Stimulated activated naive B cell treated with anti-CD40 and anti-IgM and Interleukin-4, amounts not matched to agents 10 μg/mL and 1 μg/mL and 100 μg/mL, for 72 hours (primary cell): ENCODE measurements around the gene CD1B.
"Not testable (repeated sequence)": the region's sequence is repeated elsewhere in the genome, so short reads cannot be mapped to it uniquely, and the experiment has no call there.

Source experiments
- ATAC-seq, 2 donors: fragments of 150-1000 bp; cut with Tn5 transposase; replicated peaks; 2 replicates each; pipeline ENCODE4 v1.10.0; 2021; ENCODE audit warnings: moderate library complexity in 1 of 2
- DNase-seq: peaks from one replicate; pipeline ENCODE4 v3.0.0; 2021
- H3K27ac Mint-ChIP-seq: one replicate; pipeline ENCODE4 v1.8.0; 2022; ENCODE audit warnings: mild to moderate bottlenecking, mixed read lengths
- H3K27me3 Mint-ChIP-seq, 2 donors: one replicate each; pipeline ENCODE4 v1.8.0; 2022; ENCODE audit warnings: mixed read lengths in 2 of 2
- H3K36me3 Mint-ChIP-seq, 2 donors: one replicate each; pipeline ENCODE4 v1.8.0; 2022; ENCODE audit warnings: mixed read lengths in 2 of 2, mild to moderate bottlenecking in 1 of 2
- H3K4me1 Mint-ChIP-seq, 2 donors: one replicate each; pipeline ENCODE4 v1.8.0; 2022; ENCODE audit warnings: mixed read lengths in 2 of 2, mild to moderate bottlenecking in 1 of 2
- H3K4me3 Mint-ChIP-seq, 2 donors: one replicate each; pipeline ENCODE4 v1.8.0; 2022; ENCODE audit warnings: mild to moderate bottlenecking in 2 of 2, mixed read lengths in 2 of 2, moderate library complexity in 1 of 2
- H3K9me3 Mint-ChIP-seq, 2 donors: one replicate each; pipeline ENCODE4 v1.8.0; 2022; ENCODE audit warnings: mixed read lengths in 2 of 2, mild to moderate bottlenecking in 1 of 2

The CD1B gene

GRCh38 chr1:158290321-158290844, 40.9 kb downstream of the CD1B start:
- H3K27me3 Mint-ChIP-seq = no peaks in the 10 kb centered on the region
- no peak for DNase-seq
- H3K4me1 Mint-ChIP-seq = peaks cover 24 to 27% of the 10 kb centered on the region in 2 donors
- no peaks in the 10 kb centered on the region for H3K9me3 Mint-ChIP-seq
- no peak for ATAC-seq
- H3K36me3 Mint-ChIP-seq = peaks cover 2 to 6% of the 10 kb centered on the region in 2 donors
- H3K27ac Mint-ChIP-seq = no peak overlapping the region
- H3K4me3 Mint-ChIP-seq = no peak overlapping the region

- H3K36me3 Mint-ChIP-seq = peaks cover 2% of the 10 kb centered on the region in 2 donors
- ATAC-seq = no peak
- H3K27me3 Mint-ChIP-seq = no peaks in the 10 kb centered on the region
- H3K4me3 Mint-ChIP-seq = no peak within 1 kb of the TSS
- no peaks in the 10 kb centered on the region for H3K9me3 Mint-ChIP-seq
- DNase-seq = no peak
- H3K27ac Mint-ChIP-seq = no peak within 1 kb of the TSS
- peaks cover 30 to 33% of the 10 kb centered on the region in 2 donors for H3K4me1 Mint-ChIP-seq
These were observed 41.5 kb downstream of the CD1B start, which contains the start of gene CD1C for GRCh38 chr1:158289811-158290210. CD1C (plus strand) TSS chr1:158289923; CDS start chr1:158290065, 142 bp downstream.

GRCh38 chr1:158286941-158287346, 44.4 kb downstream of the CD1B start:
- peaks cover 3 to 4% of the 10 kb centered on the region in 2 donors for H3K9me3 Mint-ChIP-seq
- H3K36me3 Mint-ChIP-seq = peaks cover 4 to 6% of the 10 kb centered on the region in 2 donors
- H3K4me3 Mint-ChIP-seq = peak overlapping the region; percentile 54 to 69
- ATAC-seq = peak; percentile 38 to 49
- H3K4me1 Mint-ChIP-seq = peaks cover 40 to 55% of the 10 kb centered on the region in 2 donors
- DNase-seq = peak; percentile 53
- peak overlapping the region; percentile 97 for H3K27ac Mint-ChIP-seq
- H3K27me3 Mint-ChIP-seq = no peaks in the 10 kb centered on the region

- no peaks in the 10 kb centered on the region for H3K27me3 Mint-ChIP-seq
These were observed 44.8 kb downstream of the CD1B start for GRCh38 chr1:158286487-158286886.

GRCh38 chr1:158285756-158286241, 45.5 kb downstream of the CD1B start:
- DNase-seq = peak; percentile 88

More at GRCh38 chr1:158286487-158286886, 44.8 kb downstream of the CD1B start:
- Mint-ChIP-seq H3K9me3 (peaks cover 3 to 8% of the 10 kb centered on the region in 2 donors), H3K36me3 (peaks cover 5 to 10% of the 10 kb centered on the region in 2 donors), H3K4me3 (peak overlapping the region; percentile 54 to 69), H3K27ac (peak overlapping the region; percentile 97), H3K4me1 (peaks cover 45 to 59% of the 10 kb centered on the region in 2 donors)
- DNase-seq (peak; percentile 38), ATAC-seq (peak; percentile 30 to 46)

GRCh38 chr1:158283965-158284364, 47.4 kb downstream of the CD1B start:
- H3K36me3 Mint-ChIP-seq = peaks cover 11 to 18% of the 10 kb centered on the region in 2 donors
- H3K4me3 Mint-ChIP-seq = peak overlapping the region; percentile 14 to 52
- peak; percentile 45 to 48 for ATAC-seq
- no peaks in the 10 kb centered on the region for H3K27me3 Mint-ChIP-seq
- DNase-seq = no peak
- H3K4me1 Mint-ChIP-seq = peaks cover 49 to 68% of the 10 kb centered on the region in 2 donors
- peak overlapping the region; percentile 5 for H3K27ac Mint-ChIP-seq
- H3K9me3 Mint-ChIP-seq = peaks cover 4 to 11% of the 10 kb centered on the region in 2 donors

More at GRCh38 chr1:158285756-158286241, 45.5 kb downstream of the CD1B start:
- Mint-ChIP-seq H3K27me3 (no peaks in the 10 kb centered on the region), H3K27ac (peak overlapping the region; percentile 97), H3K36me3 (peaks cover 11 to 17% of the 10 kb centered on the region in 2 donors), H3K9me3 (peaks cover 3 to 11% of the 10 kb centered on the region in 2 donors), H3K4me3 (peak overlapping the region; percentile 64 to 69), H3K4me1 (peaks cover 49 to 66% of the 10 kb centered on the region in 2 donors)
- ATAC-seq = peak; percentile 70 to 79

GRCh38 chr1:158282421-158282820, 48.9 kb downstream of the CD1B start:
- Mint-ChIP-seq H3K27ac (peak overlapping the region; percentile 39), H3K4me1 (peaks cover 45 to 66% of the 10 kb centered on the region in 2 donors), H3K9me3 (peaks cover 9 to 14% of the 10 kb centered on the region in 2 donors), H3K4me3 (peak overlapping the region; percentile 37 to 51), H3K36me3 (peaks cover 17 to 24% of the 10 kb centered on the region in 2 donors)
- H3K27me3 Mint-ChIP-seq, ATAC-seq, DNase-seq: not testable (repeated sequence)
